ENCODE results near the gene COBL.

Gene COBL, protein sequence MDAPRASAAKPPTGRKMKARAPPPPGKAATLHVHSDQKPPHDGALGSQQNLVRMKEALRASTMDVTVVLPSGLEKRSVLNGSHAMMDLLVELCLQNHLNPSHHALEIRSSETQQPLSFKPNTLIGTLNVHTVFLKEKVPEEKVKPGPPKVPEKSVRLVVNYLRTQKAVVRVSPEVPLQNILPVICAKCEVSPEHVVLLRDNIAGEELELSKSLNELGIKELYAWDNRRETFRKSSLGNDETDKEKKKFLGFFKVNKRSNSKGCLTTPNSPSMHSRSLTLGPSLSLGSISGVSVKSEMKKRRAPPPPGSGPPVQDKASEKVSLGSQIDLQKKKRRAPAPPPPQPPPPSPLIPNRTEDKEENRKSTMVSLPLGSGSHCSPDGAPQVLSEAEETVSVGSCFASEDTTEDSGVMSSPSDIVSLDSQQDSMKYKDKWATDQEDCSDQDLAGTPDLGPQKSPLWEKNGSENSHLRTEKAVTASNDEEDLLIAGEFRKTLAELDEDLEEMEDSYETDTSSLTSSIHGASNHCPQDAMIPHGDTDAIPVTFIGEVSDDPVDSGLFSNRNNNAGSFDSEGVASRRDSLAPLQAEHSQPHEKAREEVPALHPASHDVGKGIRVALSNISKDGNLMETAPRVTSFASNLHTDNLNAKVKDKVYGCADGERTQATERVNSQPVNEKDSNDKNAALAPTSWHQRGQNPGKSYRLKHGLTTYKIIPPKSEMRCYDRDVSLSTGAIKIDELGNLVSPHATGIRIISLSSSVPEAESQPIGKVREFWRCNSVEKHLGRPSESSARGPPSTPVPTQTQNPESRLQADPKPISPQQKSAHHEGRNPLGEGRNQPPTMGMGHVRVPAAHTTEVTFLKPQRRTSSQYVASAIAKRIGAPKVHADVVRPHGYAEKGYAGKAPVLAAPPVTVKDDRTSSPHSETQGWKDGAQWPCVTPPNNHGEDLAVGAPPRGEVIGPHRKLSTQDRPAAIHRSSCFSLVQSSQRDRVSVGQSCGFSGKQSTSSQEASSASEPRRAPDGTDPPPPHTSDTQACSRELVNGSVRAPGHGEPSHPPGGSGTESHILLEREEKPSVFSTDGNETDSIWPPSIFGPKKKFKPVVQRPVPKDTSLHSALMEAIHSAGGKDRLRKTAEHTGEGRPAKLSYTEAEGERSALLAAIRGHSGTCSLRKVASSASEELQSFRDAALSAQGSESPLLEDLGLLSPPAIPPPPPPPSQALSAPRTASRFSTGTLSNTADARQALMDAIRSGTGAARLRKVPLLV

DNA sequence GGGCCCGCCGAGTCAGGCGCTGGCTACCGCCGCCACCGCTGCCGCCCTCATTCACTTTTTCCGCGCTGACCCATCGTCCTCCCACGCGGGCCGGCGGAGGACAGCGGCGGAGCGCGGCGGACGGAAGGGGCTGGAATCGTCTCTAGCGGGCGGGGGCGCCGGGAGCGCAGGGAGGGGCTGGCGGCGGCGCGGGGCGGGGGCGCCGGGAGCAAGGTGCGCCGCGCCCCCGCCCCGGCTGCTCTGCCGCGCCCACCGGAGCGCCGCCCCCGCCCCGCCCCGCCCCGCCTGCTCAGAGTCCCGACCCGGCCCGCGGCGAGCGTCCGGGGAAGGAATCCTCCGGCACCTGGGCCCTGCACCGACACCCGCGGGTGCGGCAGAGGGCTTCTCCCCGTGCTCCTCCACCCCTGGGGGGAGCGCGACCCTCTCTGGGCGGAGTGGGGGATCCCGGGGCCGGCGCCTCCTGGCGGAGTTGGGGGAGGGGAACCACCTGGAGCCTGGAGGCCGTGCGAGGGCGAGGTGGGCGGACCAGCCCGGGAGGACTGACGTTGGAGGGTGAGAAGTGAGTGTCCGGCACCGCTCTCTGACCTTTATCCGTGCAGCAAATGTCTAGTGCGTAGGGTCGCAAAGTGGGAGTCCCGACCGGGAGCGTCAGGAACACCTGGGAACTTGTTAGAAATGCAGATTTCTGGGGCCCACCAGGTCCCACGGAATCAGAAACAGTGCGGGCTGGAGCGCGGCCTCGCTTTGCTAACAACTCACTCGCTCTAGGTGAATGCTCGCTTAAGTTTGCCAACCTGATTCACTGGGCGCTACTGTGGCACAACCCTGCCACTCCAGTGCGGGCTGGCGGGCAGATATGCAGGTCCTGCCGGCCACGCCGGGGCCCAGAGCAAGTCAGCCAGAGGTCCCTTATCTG lies at the start of gene COBL:
TSS of gene COBL (minus strand) at position 144 of the 916 bp plus-strand sequence. CDS start 176 bp downstream, outside the sequence.
- FAIRE-seq, result no peak
- DNase-seq (ENCODE audit: insufficient read length, low spot score), result no peak

DNA sequence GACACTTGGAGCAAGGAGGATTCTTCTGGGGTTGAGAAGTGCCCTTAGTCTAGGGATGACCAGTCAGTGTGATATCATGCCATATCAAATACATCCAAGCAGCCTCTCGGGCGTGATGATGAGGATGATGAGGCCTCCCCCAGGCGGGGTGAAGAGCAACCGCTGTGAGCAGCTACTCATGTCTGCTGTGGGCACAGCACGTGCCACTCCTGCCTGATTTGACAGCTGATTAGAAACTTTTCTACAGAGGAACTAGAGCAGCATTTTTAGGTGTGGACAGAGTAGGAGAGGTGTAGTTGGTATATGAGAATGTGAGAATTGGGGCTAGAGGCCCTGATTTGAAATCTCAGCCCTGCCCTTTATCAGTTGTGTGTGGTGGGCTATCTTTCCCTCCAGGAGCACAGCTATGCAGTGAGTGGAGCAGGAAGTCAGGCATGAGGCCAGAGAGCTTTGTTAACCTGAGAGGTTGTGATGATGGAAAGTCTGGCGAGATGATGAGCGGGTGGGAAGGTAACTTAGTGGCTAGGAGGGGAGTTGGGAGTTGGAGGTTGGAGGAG lies 49.6 kb upstream of the COBL start:
- FAIRE-seq, result no peak
- no peak for DNase-seq (ENCODE audit: insufficient read length, low spot score)

DNA sequence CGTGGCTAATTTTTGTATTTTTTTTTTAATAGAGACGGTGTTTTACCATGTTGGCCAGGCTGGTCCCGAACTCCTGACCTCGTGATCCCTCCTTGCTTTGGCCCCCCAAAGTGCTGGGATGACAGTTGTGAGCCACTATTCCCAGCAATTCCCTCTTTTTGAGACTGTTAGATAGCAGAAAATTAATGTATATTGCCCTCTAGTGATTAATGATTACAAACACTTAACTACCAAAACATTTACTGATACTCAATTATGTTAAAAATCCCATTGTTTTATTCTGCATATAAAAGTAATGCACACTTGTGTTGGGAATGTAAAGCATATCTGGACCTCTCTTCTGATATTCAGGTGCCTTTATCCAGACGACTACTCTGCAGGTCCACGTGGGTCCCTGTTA lies 41.2 kb upstream of the COBL start:
- DNase-seq (ENCODE audit: insufficient read length, low spot score), result no peak
- FAIRE-seq, result no peak

DNA sequence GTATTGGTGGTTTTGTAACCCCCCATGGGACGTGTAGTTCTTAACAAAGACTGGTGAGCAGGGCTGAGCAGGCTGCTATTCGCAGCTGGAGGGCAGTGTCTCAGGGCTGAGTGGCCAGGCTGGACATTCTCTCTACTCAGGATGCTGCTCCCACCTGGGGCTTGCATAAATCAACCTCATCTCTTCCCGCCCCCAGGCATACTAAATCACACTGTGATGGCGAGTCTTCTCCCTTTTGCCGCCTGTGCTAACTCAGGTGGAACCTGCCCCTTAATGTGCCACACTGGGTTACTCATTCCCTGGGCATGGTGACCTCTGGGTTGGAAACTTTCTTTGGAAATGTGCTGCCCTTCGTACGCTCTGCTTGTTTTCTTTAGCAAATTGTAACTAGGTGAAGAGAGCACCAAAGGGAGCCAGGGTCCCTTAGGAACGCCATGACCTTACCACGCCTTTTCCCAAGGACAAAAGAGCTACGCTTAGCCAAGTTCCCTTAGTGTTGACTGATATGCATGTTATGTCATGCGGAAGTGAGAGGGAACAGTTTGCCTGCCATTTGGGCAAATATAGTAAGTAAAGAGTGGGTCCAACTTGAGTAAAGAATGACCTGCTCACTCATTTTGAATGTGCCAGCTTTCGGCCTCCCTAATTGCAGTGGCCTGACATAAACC lies 40.4 kb upstream of the COBL start:
- DNase-seq (ENCODE audit: insufficient read length, low spot score) (no peak), FAIRE-seq (no peak)

DNA sequence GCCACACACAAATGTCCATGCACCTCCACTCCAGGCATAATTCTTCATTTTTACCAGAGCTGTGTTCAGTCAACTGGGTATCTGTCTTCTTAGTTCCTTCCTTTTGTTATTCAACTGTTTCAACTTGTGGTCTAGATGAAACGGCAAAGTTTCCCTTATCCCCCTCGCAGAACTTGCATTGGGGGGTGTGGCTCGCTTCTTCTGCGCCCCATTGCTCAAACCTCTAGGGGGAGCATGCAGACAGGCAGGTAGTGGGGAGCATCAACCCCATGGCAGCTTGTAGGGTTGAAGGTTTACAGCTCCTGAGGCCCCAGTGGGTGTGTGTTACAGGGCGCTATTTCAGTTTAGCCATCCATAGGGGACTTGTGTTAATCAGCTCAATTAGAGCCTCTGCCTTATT lies 38.3 kb upstream of the COBL start:
- FAIRE-seq (no peak), DNase-seq (ENCODE audit: insufficient read length, low spot score) (no peak)

DNA sequence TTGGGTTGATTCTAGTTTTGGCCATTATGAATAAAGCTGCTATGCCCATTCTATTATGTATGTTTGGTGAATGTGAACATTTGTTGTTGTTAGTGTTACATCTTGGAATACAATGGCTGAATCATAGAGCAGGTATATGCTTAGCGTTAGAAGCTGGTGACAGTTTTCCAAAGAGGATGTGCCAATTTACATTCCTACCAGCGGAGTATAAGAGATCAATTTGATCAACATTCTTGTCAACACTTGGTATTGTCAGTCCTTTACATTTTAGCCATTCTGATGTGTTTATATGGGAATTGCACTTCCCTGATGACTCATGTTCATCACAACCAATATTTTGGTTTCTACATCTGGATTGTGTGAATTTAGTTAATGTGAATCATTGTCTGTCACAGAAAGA lies 37.8 kb upstream of the COBL start:
- no peak for DNase-seq (ENCODE audit: insufficient read length, low spot score)
- no peak for FAIRE-seq

DNA sequence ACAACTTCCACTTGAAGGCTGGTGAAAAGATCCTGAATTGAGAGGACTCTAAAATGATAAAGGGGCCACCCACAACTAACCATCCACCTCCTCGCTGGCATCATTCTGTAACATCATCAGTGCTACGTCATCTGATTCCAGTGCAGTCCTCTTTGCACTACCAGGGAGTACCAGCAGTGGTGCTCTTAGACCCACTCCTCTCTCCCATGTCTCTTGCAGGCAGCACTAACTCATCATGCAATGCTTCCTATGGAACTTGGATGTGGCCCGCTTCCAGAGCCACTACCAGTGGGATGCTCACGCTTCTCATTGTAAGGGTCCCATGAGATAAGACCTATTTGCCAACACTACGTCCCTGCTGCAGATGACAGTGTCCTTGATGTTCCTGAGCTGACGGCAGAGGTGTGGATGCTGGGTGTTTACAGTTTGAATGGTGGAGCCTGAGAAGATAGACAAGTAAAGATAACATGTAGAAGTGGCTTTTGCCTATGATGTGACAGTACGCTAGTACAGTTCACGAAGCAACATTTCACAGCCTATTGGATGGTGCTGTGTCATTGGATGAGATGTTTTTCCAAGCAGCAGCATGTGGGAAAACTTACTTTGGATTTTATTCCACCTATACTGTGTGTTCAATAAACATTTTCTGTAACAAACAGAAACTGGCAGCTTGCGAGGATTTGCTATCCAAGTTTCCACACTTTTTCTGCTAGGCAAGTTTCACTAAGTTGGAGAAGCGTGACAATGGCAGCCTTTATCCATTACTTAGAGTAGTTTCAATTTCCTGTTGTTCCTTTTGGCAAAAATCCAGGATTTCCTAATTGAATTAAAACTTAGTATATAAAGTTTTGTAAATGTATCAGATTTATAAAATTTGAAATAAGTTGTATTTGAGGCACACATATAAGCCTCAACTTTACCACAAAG lies 35.8 kb upstream of the COBL start:
- no peak for FAIRE-seq
- DNase-seq (ENCODE audit: insufficient read length, low spot score), result no peak

DNA sequence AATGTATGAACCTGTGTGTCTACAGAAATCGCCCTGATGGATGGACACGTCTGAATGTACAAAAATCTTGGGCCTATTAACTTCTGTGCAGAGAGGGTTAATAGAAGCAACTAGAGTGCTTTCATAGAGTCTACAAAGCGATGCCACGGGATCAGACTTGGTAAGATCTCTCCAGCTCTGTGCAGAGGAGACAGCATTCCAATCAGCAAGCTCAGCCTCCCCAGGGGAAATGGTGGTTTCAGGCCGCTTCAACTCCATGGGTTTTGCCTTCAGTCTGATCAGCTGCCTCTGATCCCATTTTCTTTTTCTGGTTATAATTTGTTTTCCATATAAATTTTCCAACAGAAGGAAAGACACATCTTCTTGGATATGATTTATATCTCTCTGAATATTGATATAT lies 35.1 kb upstream of the COBL start:
- FAIRE-seq (no peak), DNase-seq (ENCODE audit: insufficient read length, low spot score) (no peak)

DNA sequence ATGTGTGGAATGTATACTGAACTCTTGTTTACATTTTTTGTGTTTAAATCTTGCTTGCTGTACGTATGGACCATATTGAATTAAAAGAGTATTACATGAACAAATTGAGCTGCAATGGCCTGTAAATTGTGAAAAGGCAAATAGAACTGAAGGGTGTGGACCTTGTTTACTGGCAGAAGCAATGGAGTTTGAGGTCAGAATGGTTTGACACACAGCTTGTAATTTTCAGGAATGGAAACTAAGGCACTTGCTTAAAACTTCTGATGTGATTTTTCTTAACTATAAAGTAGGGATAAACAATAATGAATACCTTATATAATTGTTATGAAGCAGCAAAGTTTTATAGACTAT lies 33.9 kb upstream of the COBL start:
- FAIRE-seq (no peak), DNase-seq (ENCODE audit: insufficient read length, low spot score) (no peak)

DNA sequence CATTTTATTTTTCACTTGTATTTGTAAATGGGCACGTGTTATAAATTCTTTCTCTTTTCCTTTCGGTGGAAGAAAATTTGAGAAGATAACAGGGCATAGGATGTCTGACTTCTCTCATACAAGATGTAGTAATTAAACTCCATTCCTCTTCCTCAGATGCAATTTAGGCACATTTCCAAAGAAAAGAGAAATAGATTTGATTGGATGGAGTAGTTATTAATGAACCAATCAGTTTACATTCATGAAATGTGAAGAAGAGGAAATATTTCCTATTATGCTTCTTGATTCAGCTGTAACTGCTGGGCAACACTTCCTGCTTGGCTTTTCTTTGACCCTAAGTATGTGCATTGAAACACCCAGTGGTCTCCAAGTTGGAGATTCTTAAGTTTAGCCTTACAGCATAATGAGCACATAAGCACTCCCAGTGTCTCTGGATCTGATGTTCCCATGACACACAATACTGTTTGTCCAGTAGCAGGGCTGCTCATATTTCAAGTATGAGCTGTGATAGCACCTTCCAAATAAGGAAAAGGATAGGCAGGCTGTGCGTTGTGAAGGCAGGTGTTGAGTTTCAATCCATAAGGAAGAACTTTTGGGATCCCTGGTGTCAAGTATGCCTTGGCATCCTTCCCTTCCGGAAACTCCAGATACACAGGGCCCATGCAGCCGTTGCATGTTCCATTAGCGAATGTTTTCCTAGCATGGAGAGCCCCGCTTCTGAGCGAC lies 33.4 kb upstream of the COBL start:
- FAIRE-seq (no peak), DNase-seq (ENCODE audit: insufficient read length, low spot score) (no peak)

DNA sequence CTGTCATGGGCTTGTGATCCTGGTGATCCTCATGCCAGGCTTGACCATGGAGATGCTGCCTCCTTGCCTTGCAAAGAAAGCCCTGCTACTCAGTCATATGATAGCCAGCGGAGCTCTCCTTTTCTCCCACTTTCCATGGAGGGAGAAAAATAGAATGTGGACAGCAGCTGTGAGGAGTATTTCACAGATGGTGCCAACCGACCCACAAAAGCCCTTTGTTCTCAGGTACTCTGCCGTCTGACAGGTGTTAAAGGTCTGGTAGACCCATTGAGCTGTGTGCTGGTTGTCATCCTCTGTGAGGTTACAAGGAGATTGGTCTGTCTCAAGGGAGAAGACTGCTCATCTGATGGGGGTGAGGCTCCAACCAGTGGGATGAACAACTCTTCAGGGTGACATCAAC lies 29.5 kb upstream of the COBL start:
- FAIRE-seq (no peak), DNase-seq (ENCODE audit: insufficient read length, low spot score) (no peak)

DNA sequence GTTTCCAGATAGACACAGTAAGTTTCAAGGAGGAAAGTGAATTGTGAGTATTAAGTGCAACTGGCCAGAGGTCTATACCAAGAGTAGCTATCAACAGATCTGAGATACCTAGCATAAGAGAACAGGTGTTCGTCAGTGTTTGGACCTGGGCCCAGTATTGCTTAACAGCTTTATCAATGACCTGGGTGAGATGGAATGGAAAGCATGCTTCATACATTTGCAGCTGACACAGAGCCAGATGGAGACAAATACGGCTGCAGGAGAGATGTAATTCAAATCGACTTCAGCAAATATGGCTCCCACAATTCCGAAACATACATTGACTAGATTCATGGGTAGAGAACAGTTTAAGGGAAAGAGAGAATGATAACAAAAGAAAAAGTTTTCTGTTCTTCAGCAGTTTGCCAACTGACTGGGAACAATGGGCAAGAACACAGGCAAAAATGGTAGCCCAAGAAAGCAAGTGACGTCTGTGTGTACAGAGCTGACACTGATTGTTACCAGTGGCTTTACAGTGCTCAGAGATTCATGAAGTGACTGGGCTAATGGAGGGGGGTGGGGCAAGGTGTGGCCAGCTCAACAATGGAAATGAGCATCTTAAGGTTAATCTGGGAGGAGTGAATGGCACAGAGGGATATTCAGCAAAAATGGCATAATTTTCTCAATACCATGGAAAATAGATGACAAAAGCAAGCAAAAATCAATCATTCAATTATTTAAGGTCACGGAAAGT lies 28.0 kb upstream of the COBL start:
- DNase-seq (ENCODE audit: insufficient read length, low spot score), result no peak
- no peak for FAIRE-seq

DNA sequence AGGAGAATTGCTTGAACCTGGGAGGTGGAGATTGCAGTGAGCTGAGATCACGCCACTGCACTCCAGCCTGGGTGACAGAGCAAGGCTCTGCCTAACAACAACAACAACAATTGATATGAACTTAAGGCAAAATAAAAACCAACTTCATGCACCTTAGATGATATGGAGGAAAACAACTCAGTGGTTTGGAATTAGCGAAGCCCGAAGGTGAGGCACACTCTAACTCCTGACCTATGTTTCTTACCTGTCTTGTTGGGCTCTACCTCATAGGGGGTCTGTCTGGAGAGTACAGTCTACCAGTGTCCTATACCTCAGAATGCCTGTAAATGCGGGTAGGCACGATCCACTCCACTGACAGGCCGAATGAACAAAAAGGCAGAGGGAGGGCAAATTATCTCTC lies 24.3 kb upstream of the COBL start:
- FAIRE-seq, result no peak
- no peak for DNase-seq (ENCODE audit: insufficient read length, low spot score)

DNA sequence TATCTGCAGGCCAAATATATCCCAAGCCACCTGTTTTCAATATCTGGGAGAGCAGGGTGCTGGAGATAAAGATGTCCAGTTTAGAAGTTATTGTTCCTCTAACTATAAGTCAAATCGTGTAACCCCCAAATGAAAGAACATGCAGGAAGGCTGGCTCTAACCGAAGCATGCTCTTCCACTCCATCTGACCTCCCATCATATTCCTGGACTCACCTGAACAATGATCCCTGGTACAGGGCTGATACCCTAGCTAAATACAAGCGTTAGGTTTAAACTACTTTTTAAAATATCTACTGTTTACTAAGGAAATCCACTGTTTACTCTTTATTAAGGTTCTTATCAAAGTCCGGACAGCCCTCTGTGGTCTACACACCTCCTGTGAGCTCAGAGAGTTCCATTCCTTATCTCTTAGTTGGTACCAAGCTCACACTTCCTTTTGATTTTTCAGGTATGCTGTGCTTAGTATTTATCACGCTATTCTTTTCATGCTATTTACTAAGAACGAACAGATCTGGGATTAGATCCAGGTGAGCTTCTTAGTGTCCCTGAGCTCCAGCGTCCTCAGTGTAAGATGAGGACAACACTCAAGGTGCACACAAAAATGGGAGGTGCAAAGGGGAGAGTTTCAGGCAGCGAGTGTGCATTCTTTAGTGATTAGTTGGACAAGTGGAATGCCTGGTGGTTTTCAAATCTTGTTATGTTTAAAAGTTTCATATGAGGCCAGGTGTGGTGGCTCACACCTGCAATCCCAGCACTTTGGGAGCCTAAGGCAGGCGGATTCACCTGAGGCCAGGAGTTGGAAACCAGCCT lies 23.6 kb upstream of the COBL start:
- no peak for DNase-seq (ENCODE audit: insufficient read length, low spot score)
- no peak for FAIRE-seq

DNA sequence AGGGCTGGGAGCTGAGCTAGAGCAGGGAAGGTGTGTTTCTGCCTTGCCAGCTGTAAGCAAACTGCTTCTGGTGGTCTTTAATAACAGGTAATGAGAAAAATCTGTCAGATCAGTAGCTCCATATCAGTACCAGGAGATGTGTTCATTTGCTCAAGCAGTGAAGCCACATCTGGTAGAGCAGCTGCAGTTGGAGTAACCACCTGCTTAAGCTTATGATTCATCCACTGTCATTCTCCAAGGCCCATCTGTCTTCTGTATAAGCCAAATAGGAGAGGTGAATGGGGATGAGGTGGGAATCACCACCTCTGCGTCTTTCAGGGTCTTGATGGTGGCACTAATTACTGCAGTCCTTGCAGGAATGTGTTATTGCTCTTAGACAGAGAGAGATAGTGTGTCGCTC lies 18.4 kb upstream of the COBL start:
- DNase-seq (ENCODE audit: insufficient read length, low spot score) (no peak), FAIRE-seq (no peak)

DNA sequence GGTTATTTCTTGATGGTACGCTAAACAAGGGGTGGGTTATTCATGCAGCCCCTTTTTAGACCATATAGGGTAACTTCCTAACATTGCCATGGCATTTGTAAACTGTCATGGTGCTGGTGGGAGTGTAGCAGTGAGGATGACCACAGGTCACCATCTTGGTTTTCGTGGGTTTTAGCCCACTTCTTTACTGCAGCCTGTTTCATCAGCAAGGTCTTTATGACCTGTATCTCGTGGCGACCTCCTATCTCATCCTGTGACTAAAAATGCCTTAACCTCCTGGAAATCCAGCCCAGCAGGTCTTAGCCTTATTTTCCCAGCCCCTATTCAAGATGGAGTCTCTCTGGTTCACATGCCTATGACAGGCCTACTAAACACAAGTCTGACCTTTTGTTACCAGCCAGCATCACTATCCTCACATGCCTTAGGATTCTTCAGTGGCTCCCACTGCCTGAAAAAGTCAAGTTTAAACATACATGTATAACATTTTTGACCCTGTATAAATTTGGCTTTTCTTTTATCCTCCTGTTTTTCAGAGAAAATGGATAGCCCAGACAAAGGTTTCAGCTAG lies 13.2 kb upstream of the COBL start:
- DNase-seq (ENCODE audit: insufficient read length, low spot score) (no peak), FAIRE-seq (no peak)

All from HTR-8/SVneo (cell line).